Panc1 (cell line): ENCODE results near the gene SHQ1. TPM values are rescaled to one million over a fixed set of nuclear protein-coding genes. Genes with fewer than 3 reads are reported as not detected.

Experiments used
- ATAC-seq: fragments of 200-7000 bp; cut with Tn5 transposase; 2 replicates; pipeline ENCODE4 v1.9.1; 2020; ENCODE audit warnings: mild to moderate bottlenecking, moderate library complexity
- BruUV-seq: library from RNA; stranded (reverse); fragments of 400-500 nt; replicated peaks from 2 replicates; lab custom pipeline; 2021; lab: Mats Ljungman, UMichigan
- CTCF ChIA-PET: fragments of 300-600 bp; sonication (Branson Sonifier 250); formaldehyde crosslinking; loops from one replicate; lab custom pipeline; 2022; ENCODE audit warnings: antibody characterized with exemption; lab: Charles Lee
- POLR2A ChIA-PET: fragments of 300-600 bp; sonication (Branson Sonifier 250); formaldehyde crosslinking; loops from one replicate; lab custom pipeline; 2022; ENCODE audit warnings: antibody characterized with exemption; lab: Charles Lee
- DNase-seq: peaks from one replicate; pipeline ENCODE4 v3.0.0-alpha.2; 2010; ENCODE audit warnings: low read depth, low spot score
- H3K27ac ChIP-seq: 2 replicates; pipeline ENCODE4 v1.5.1; 2011; ENCODE audit warnings: mild to moderate bottlenecking, low read length, inconsistent platforms
- H3K27me3 ChIP-seq: fragments of 200-500 bp; sonication (Bioruptor generic); 2 replicates; pipeline ENCODE4 v1.6.0; 2014; ENCODE audit warnings: low read length, inconsistent platforms; ENCODE audit not compliant: control insufficient read depth, insufficient read depth
- H3K36me3 ChIP-seq: fragments of 200-500 bp; sonication (Bioruptor generic); 2 replicates; pipeline ENCODE4 v1.5.1; 2014; ENCODE audit warnings: inconsistent platforms, mild to moderate bottlenecking, low read length, moderate library complexity; ENCODE audit not compliant: control insufficient read depth, insufficient read depth
- H3K4me1 ChIP-seq: 2 replicates; pipeline ENCODE4 v1.5.1; 2011; ENCODE audit warnings: inconsistent platforms, mild to moderate bottlenecking, low read length, moderate library complexity; ENCODE audit not compliant: control insufficient read depth, insufficient read depth
- H3K4me3 ChIP-seq, 2 experiments: 2 replicates each; pipeline ENCODE4 v1.5.1; 2011 to 2012; ENCODE audit warnings: low read depth in 2 of 2, low read length in 2 of 2, mild to moderate bottlenecking in 2 of 2, inconsistent platforms in 1 of 2, moderate library complexity in 1 of 2
- H3K9me3 ChIP-seq: fragments of 200-500 bp; sonication (Bioruptor generic); 2 replicates; pipeline ENCODE4 v1.5.1; 2014; ENCODE audit warnings: low read depth, mild to moderate bottlenecking, inconsistent platforms, low read length, moderate library complexity; ENCODE audit not compliant: control insufficient read depth, insufficient read depth
- POLR2AphosphoS5 ChIP-seq: IDR thresholded peaks from 2 replicates; pipeline ENCODE4 v1.6.1; 2012; ENCODE audit warnings: mild to moderate bottlenecking, low read depth, low read length, moderate library complexity
- SIN3A ChIP-seq: IDR thresholded peaks from 2 replicates; pipeline ENCODE4 v1.6.1; 2012; ENCODE audit warnings: low read depth, mild to moderate bottlenecking, low read length, moderate library complexity, borderline replicate concordance; ENCODE audit not compliant: insufficient read depth
- TCF7L2 ChIP-seq: IDR thresholded peaks from 2 replicates; pipeline ENCODE4 v1.6.1; 2011; ENCODE audit warnings: mild to moderate bottlenecking, low read depth, low read length, inconsistent platforms
- in situ Hi-C: cut with HindIII; loops from 2 replicates; pipeline ENCODE4 v1.10.0; 2016; ENCODE audit warnings: low sequenced_read_pairs, low pct_unique_long_range_greater_than_20kb
- intact Hi-C: fragments of 100-400 bp; cut with micrococcal nuclease; formaldehyde crosslinking; loops from one replicate; pipeline ENCODE4 v1.10.0; 2022; ENCODE audit not compliant: unreplicated experiment
- total RNA-seq: library from RNA; stranded (reverse); gene quantifications from one replicate; pipeline ENCODE4 v1.2.1, GENCODE V29; 2021; ENCODE audit not compliant: unreplicated experiment
- TF ChIP-seq, protein P1 (sequence below), 2 experiments: IDR thresholded peaks; 2 replicates each; pipeline ENCODE4 v1.6.1; 2011 to 2012; ENCODE audit warnings: low read depth in 2 of 2, control low read depth in 1 of 2, low read length in 1 of 2, mild to moderate bottlenecking in 1 of 2, moderate library complexity in 1 of 2; ENCODE audit not compliant: insufficient read depth in 1 of 2
- TF ChIP-seq, protein P2 (sequence below): fragments of 450-650 bp; IDR thresholded peaks from 2 replicates; pipeline ENCODE4 v1.5.1; 2017; ENCODE audit warnings: mild to moderate bottlenecking

SHQ1 gene
- total RNA-seq, 1 experiment from 2014 or later = 21.0 TPM

DNA sequence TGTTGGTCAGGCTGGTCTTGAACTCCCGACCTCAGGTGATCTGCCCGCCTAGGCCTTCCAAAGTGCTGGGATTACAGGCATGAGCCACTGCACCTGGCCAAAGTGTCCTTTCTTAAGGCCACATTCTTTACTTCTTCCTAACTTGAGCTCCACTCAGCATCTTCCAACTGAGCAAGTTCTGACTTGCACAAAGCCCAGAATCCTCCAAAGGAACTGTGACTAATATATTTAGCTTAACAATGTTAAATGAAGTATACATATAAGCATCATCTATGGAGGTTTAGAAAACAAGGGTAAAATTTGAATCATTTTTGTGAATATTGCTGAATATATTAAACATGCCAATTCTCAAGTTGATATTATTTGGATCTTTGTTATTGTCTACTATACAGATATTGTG is 93.7 kb downstream of the SHQ1 start:
- no peaks in the 10 kb centered on the region for H3K36me3 ChIP-seq
- H3K9me3 ChIP-seq = no peaks in the 10 kb centered on the region
- H3K4me1 ChIP-seq = no peaks in the 10 kb centered on the region
- DNase-seq (no peak), ATAC-seq (no peak)
- intact Hi-C loops (no loop called here), in situ Hi-C loops (no loop called here)
- no TSS peak for BruUV-seq
- TF ChIP-seq SIN3A (no peak), POLR2AphosphoS5 (no peak), TCF7L2 (no peak)
- TF ChIP-seq, protein P1, sequence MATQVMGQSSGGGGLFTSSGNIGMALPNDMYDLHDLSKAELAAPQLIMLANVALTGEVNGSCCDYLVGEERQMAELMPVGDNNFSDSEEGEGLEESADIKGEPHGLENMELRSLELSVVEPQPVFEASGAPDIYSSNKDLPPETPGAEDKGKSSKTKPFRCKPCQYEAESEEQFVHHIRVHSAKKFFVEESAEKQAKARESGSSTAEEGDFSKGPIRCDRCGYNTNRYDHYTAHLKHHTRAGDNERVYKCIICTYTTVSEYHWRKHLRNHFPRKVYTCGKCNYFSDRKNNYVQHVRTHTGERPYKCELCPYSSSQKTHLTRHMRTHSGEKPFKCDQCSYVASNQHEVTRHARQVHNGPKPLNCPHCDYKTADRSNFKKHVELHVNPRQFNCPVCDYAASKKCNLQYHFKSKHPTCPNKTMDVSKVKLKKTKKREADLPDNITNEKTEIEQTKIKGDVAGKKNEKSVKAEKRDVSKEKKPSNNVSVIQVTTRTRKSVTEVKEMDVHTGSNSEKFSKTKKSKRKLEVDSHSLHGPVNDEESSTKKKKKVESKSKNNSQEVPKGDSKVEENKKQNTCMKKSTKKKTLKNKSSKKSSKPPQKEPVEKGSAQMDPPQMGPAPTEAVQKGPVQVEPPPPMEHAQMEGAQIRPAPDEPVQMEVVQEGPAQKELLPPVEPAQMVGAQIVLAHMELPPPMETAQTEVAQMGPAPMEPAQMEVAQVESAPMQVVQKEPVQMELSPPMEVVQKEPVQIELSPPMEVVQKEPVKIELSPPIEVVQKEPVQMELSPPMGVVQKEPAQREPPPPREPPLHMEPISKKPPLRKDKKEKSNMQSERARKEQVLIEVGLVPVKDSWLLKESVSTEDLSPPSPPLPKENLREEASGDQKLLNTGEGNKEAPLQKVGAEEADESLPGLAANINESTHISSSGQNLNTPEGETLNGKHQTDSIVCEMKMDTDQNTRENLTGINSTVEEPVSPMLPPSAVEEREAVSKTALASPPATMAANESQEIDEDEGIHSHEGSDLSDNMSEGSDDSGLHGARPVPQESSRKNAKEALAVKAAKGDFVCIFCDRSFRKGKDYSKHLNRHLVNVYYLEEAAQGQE (IDR thresholded peaks at IDR 0.05; ENCODE audit: insufficient read depth in 1 of 2, low read depth in 2 of 2, low read length in 1 of 2) = no peak
- TF ChIP-seq, protein P2, sequence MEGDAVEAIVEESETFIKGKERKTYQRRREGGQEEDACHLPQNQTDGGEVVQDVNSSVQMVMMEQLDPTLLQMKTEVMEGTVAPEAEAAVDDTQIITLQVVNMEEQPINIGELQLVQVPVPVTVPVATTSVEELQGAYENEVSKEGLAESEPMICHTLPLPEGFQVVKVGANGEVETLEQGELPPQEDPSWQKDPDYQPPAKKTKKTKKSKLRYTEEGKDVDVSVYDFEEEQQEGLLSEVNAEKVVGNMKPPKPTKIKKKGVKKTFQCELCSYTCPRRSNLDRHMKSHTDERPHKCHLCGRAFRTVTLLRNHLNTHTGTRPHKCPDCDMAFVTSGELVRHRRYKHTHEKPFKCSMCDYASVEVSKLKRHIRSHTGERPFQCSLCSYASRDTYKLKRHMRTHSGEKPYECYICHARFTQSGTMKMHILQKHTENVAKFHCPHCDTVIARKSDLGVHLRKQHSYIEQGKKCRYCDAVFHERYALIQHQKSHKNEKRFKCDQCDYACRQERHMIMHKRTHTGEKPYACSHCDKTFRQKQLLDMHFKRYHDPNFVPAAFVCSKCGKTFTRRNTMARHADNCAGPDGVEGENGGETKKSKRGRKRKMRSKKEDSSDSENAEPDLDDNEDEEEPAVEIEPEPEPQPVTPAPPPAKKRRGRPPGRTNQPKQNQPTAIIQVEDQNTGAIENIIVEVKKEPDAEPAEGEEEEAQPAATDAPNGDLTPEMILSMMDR = no peak
- H3K27me3 ChIP-seq = no peaks in the 10 kb centered on the region
- ChIA-PET POLR2A (no interaction called here), CTCF (no interaction called here)
- no peak overlapping the region for H3K4me3 ChIP-seq
- no peak overlapping the region for H3K27ac ChIP-seq

DNA sequence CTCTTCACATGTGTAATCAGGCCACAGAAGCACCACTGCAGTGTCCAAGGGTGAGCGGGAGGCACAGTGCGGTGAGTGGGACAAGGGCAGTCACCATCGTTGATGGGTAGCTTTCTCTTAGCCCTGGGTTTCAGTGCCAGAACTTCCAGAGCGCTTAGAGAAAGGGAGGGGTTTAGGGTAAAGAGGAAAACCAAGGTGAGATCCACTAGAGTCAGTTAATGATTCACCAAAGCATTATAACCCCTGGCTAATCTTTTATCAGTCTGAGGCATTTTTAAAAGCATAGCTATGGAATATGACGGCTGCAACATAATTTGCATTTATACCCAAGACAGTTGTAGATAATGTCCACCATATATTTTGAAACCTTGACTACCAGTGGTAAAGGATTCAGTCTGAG is 94.8 kb downstream of the SHQ1 start:
- no peak overlapping the region for H3K27ac ChIP-seq
- no peaks in the 10 kb centered on the region for H3K4me1 ChIP-seq
- in situ Hi-C loops = no loop called here
- H3K36me3 ChIP-seq = no peaks in the 10 kb centered on the region
- intact Hi-C loops = no loop called here
- TF ChIP-seq, protein P2 = no peak
- TF ChIP-seq POLR2AphosphoS5 = no peak
- no peak for TF ChIP-seq TCF7L2
- TF ChIP-seq, protein P1 (IDR thresholded peaks at IDR 0.05; ENCODE audit: insufficient read depth in 1 of 2, low read depth in 2 of 2, low read length in 1 of 2) = no peak
- TF ChIP-seq SIN3A = no peak
- no peak overlapping the region for H3K4me3 ChIP-seq
- ChIA-PET CTCF (no interaction called here), POLR2A (no interaction called here)
- BruUV-seq = no TSS peak
- H3K27me3 ChIP-seq = no peaks in the 10 kb centered on the region
- no peaks in the 10 kb centered on the region for H3K9me3 ChIP-seq
- DNase-seq (no peak), ATAC-seq (no peak)
